GM12878 (cell line): ENCODE measurements around the gene SLC44A3. TPM values are rescaled to one million over a fixed set of nuclear protein-coding genes. Genes with fewer than 3 reads are reported as not detected.

ENCODE experiments used
- EZH2 ChIP-seq: IDR thresholded peaks from 2 replicates; pipeline ENCODE4 v1.6.1; 2012; ENCODE audit warnings: low read depth, mild to moderate bottlenecking, control low read depth, inconsistent platforms, low read length, borderline replicate concordance; ENCODE audit not compliant: control insufficient read depth
- FOXM1 ChIP-seq: IDR thresholded peaks from 2 replicates; pipeline ENCODE4 v1.6.1; 2012; ENCODE audit warnings: low read depth, mild to moderate bottlenecking, inconsistent platforms, low read length, moderate library complexity
- KAT2A ChIP-seq: conservative IDR thresholded peaks from 2 replicates; pipeline ENCODE4 v1.6.1; 2011; ENCODE audit warnings: low read depth, low read length; ENCODE audit not compliant: control insufficient read depth
- STAT3 ChIP-seq: IDR thresholded peaks from 2 replicates; pipeline ENCODE4 v1.6.1; 2011; ENCODE audit warnings: low read depth, low read length, improper control_type of control experiment
- TARDBP ChIP-seq: IDR thresholded peaks from 2 replicates; pipeline ENCODE4 v1.6.1; 2016; ENCODE audit warnings: borderline replicate concordance
- ZBTB4 ChIP-seq: fragments of 450-650 bp; formaldehyde crosslinking; IDR thresholded peaks from 2 replicates; pipeline ENCODE4 v1.4.0; 2022; ENCODE audit warnings: mild to moderate bottlenecking, moderate library complexity
- ZNF24 ChIP-seq: fragments of 450-650 bp; IDR thresholded peaks from 2 replicates; pipeline ENCODE4 v1.6.1; 2017; ENCODE audit warnings: antibody characterized with exemption, mild to moderate bottlenecking
- polyA plus RNA-seq, 11 experiments: library from polyadenylated mRNA; depleted of rRNA in 4 of 11; unstranded in 6 of 11; stranded (reverse) in 5 of 11; fragments of >200 nt; fragmentation: Nextera tagmentation in 4 of 11; fragmentation: Illumina TruSeq in 1 of 11; extraction: Ambion mirVana in 4 of 11; extraction: Trizol in 1 of 11; gene quantifications; 1 replicate in 1 of 11; 2 replicates in 10 of 11; pipeline versions ENCODE4 v1.2.1 to v1.2.3, GENCODE V29; 2011 to 2016; ENCODE audit warnings: inconsistent platforms in 2 of 11, missing spikeins in 2 of 11, low read depth in 1 of 11
- total RNA-seq, 4 experiments: library from RNA; depleted of rRNA in 3 of 4; stranded (reverse); fragments of >200 nt in 3 of 4; fragmentation: Illumina TruSeq in 1 of 4; extraction: Trizol in 1 of 4; gene quantifications; 2 replicates each; pipeline versions ENCODE4 v1.2.1 to v1.2.3, GENCODE V29; 2013 to 2021
- TF ChIP-seq, protein P1 (sequence below): fragments of 450-650 bp; IDR thresholded peaks from 2 replicates; pipeline ENCODE4 v1.6.1; 2017; ENCODE audit warnings: mild to moderate bottlenecking, moderate library complexity

Gene SLC44A3
- total and polyA plus RNA-seq, 10 of the 15 experiments (the other 5 are each of a cell fraction or from before 2014, with no cell fraction given) = not detected

DNA sequence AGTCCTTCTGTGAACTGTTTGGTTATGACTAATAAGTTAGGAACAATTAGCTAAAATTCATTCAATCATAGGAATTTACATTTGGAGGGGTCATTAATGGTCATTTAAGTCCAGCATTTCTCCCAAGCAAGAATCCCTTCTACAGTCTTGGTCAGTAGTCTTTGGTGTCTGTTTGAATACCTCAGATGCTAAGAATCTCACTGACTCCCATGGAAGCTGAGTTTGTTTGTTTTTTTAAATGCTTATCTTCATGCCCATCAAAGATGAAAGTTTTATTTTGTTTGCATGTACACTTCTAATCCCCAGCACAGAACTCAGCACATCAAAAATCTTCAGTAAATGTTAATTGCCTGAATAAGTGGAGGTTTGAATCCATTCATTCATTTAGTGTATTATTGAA is 41.3 kb upstream of the SLC44A3 start (continued):
- TF ChIP-seq ZBTB4 (no peak), KAT2A (no peak), EZH2 (no peak), STAT3 (no peak), TARDBP (no peak), FOXM1 (no peak), ZNF24 (no peak)
- TF ChIP-seq, protein P1, sequence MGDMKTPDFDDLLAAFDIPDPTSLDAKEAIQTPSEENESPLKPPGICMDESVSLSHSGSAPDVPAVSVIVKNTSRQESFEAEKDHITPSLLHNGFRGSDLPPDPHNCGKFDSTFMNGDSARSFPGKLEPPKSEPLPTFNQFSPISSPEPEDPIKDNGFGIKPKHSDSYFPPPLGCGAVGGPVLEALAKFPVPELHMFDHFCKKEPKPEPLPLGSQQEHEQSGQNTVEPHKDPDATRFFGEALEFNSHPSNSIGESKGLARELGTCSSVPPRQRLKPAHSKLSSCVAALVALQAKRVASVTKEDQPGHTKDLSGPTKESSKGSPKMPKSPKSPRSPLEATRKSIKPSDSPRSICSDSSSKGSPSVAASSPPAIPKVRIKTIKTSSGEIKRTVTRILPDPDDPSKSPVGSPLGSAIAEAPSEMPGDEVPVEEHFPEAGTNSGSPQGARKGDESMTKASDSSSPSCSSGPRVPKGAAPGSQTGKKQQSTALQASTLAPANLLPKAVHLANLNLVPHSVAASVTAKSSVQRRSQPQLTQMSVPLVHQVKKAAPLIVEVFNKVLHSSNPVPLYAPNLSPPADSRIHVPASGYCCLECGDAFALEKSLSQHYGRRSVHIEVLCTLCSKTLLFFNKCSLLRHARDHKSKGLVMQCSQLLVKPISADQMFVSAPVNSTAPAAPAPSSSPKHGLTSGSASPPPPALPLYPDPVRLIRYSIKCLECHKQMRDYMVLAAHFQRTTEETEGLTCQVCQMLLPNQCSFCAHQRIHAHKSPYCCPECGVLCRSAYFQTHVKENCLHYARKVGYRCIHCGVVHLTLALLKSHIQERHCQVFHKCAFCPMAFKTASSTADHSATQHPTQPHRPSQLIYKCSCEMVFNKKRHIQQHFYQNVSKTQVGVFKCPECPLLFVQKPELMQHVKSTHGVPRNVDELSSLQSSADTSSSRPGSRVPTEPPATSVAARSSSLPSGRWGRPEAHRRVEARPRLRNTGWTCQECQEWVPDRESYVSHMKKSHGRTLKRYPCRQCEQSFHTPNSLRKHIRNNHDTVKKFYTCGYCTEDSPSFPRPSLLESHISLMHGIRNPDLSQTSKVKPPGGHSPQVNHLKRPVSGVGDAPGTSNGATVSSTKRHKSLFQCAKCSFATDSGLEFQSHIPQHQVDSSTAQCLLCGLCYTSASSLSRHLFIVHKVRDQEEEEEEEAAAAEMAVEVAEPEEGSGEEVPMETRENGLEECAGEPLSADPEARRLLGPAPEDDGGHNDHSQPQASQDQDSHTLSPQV = no peak
- TF ChIP-seq, all 136 proteins: peak for 0
